Panc1 (cell line): Measurements from ENCODE around the gene CYTH3.

ENCODE experiments used
- CTCF ChIP-seq: fragments of 450-650 bp; IDR thresholded peaks from 2 replicates; pipeline ENCODE4 v1.5.1; 2017; ENCODE audit warnings: mild to moderate bottlenecking
- POLR2AphosphoS5 ChIP-seq: IDR thresholded peaks from 2 replicates; pipeline ENCODE4 v1.6.1; 2012; ENCODE audit warnings: mild to moderate bottlenecking, low read depth, low read length, moderate library complexity
- REST ChIP-seq, 2 experiments: IDR thresholded peaks; 2 replicates each; pipeline ENCODE4 v1.6.1; 2011 to 2012; ENCODE audit warnings: low read depth in 2 of 2, control low read depth in 1 of 2, low read length in 1 of 2, mild to moderate bottlenecking in 1 of 2, moderate library complexity in 1 of 2; ENCODE audit not compliant: insufficient read depth in 1 of 2
- SIN3A ChIP-seq: IDR thresholded peaks from 2 replicates; pipeline ENCODE4 v1.6.1; 2012; ENCODE audit warnings: low read depth, mild to moderate bottlenecking, low read length, moderate library complexity, borderline replicate concordance; ENCODE audit not compliant: insufficient read depth
- TCF7L2 ChIP-seq: IDR thresholded peaks from 2 replicates; pipeline ENCODE4 v1.6.1; 2011; ENCODE audit warnings: mild to moderate bottlenecking, low read depth, low read length, inconsistent platforms

DNA sequence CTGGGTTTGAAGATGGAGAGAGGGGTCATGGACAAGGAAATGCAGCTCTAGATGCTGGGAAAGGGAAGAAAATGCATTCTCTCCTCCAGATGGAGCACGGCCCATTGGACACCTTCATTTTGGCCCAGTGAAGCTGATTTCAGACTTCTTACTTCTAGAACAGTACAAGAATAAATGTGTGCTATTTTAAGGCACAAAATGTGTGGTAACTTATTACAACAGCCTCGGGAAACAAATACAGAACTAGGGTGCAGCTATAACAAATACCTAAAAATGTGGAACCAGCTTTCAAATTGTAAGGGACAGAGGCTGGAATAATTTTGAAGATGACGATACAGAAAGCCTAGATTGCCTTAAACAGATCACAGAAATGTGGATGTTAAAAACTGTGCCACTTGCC is 54.1 kb downstream of the CYTH3 start:
- TF ChIP-seq CTCF (no peak), POLR2AphosphoS5 (no peak), REST (IDR thresholded peaks at IDR 0.05; ENCODE audit: insufficient read depth in 1 of 2, low read depth in 2 of 2, low read length in 1 of 2) (no peak), SIN3A (no peak), TCF7L2 (no peak)
